Vagina (tissue), 2 donors: ENCODE data around the gene BMPR1A.

Source experiments
- POLR2A ChIP-seq, 2 donors: fragments of 450-650 bp; IDR thresholded peaks; one replicate each; pipeline ENCODE4 v1.6.1; 2017; ENCODE audit warnings: antibody characterized with exemption in 2 of 2, mild to moderate bottlenecking in 2 of 2, moderate library complexity in 2 of 2
- POLR2AphosphoS5 ChIP-seq, 2 donors: sonication (generic); formaldehyde crosslinking; IDR thresholded peaks; one replicate each; pipeline ENCODE4 v1.9.0; 2017; ENCODE audit warnings: antibody characterized with exemption in 2 of 2, mild to moderate bottlenecking in 2 of 2, low read depth in 1 of 2; ENCODE audit not compliant: insufficient read depth in 1 of 2
- TF ChIP-seq, protein P1 (sequence below), 3 experiments: fragments of 450-650 bp in 2 of 3; fragments of 200-600 bp in 1 of 3; sonication (generic) in 1 of 3; IDR thresholded peaks; one replicate each; pipeline ENCODE4 v1.5.1; 2017 to 2019; ENCODE audit warnings: antibody characterized with exemption in 3 of 3, mild to moderate bottlenecking in 2 of 3, moderate library complexity in 2 of 3

DNA sequence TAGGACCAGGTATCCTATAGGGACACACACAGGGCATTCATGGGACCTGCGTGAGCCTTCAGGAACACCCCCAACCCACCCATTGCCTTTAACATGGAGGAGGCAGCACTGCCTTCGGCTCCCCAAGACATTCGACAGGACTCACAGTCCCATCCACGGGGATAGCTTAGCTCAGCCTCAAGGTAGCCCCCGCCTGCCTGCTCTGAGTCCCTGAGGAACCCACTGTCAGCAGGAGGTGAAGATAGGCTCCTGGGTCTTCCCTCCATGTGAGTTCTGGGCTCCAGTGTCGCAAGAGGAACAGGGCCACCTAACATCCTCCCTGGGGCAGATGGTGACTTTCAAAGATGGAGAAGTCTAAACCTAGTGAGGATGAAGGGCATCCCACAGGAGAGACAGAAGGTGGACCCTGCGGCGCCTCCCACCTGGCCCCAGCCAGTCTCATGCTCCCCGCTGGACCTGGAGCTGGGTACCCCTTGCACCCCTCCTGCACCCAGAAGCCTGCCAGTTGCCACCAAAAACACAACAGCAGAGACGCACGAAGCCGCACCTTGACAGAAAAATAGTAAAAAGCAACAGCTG is 207.0 kb downstream of the BMPR1A start:
- no peak for TF ChIP-seq POLR2A (IDR thresholded peaks at IDR 0.05)
- TF ChIP-seq POLR2AphosphoS5 (IDR thresholded peaks at IDR 0.05; ENCODE audit: insufficient read depth in 1 of 2, low read depth in 1 of 2) = no peak
- TF ChIP-seq, protein P1, sequence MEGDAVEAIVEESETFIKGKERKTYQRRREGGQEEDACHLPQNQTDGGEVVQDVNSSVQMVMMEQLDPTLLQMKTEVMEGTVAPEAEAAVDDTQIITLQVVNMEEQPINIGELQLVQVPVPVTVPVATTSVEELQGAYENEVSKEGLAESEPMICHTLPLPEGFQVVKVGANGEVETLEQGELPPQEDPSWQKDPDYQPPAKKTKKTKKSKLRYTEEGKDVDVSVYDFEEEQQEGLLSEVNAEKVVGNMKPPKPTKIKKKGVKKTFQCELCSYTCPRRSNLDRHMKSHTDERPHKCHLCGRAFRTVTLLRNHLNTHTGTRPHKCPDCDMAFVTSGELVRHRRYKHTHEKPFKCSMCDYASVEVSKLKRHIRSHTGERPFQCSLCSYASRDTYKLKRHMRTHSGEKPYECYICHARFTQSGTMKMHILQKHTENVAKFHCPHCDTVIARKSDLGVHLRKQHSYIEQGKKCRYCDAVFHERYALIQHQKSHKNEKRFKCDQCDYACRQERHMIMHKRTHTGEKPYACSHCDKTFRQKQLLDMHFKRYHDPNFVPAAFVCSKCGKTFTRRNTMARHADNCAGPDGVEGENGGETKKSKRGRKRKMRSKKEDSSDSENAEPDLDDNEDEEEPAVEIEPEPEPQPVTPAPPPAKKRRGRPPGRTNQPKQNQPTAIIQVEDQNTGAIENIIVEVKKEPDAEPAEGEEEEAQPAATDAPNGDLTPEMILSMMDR (IDR thresholded peaks at IDR 0.05) = no peak
